ENCODE results near the gene GEMIN7.

GEMIN7 gene

DNA sequence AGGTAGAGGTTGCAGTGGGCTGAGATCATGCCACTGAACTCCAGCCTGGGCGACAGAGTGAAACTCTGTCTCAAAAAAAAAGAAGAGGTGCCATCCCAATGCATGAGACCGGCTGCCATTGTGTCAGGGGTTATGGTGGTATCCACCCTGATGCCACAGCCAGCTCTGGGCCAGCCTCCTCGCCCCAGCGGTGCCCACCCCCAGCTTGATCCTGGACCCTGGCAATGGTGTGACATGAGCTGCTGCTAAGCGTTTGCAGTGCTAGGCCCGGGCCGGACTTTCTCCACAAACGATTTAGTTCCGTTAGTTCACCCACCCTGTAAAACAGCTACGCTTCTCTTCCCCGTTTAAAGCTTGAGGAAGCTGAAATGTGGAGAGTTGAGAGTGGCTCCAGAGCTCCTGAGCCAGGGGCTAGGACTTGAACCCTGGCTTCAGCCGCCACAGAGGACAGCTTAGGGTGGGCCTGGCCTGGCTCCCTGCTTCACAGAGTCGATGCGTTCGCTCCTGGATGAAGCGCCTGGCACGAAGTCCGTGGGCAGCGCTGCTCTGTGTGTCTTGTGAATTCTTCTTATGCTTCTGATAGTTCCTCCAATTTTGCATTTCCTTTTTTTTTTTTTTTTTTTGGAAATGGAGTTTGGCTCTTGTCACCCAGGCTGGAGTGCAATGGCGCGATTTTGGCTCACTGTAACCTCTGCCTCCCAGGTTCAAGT, 56.3 kb downstream of the GEMIN7 start:
- Mint-ChIP-seq H3K36me3 (ENCODE audit: low read depth) (peaks cover 2% of the 10 kb centered on the region), H3K27me3 (no peaks in the 10 kb centered on the region), H3K9me3 (no peaks in the 10 kb centered on the region), H3K4me1 (ENCODE audit: low read depth) (peaks cover 15% of the 10 kb centered on the region), H3K4me3 (no peak overlapping the region), H3K27ac (no peak overlapping the region)
- no peak for DNase-seq

DNA sequence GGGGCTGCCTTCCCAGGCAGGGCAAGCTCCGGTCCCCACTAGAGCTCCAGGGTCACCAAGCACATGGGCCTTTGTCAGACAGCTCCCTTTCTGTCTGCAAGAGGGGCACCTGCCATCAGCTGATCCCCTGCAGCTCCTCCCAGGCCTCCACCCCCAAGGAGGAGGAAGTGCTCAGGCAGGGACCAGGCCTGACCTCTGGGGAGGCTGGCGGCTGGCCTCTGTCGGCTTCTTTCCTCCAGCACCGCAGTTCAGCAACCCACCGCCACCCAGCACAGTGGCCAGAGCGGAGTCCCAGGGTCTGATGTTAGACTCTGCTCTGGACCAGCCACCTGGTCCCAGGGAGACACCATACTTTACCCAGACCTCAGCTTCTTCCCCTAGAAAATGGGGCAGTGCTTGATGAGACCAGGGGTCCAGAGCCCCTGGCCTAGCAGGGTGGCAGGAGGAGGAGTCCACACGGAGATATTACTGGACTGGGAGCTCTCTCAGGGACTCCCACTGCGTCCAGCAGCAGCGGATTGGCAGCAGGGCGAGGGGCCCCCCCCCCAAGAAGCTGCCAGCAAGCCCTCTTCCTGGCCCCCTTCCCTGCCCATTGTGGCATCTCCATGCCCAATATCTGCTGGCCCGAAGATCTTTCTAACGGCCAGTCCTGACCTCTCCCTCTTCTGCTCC, 57.6 kb downstream of the GEMIN7 start:
- peaks cover 4% of the 10 kb centered on the region for H3K4me1 Mint-ChIP-seq (ENCODE audit: low read depth)
- no peaks in the 10 kb centered on the region for H3K27me3 Mint-ChIP-seq
- H3K36me3 Mint-ChIP-seq (ENCODE audit: low read depth) = peaks cover 14% of the 10 kb centered on the region
- DNase-seq = no peak
- no peak overlapping the region for H3K4me3 Mint-ChIP-seq
- no peaks in the 10 kb centered on the region for H3K9me3 Mint-ChIP-seq
- peak overlapping the region; percentile 67 for H3K27ac Mint-ChIP-seq

DNA sequence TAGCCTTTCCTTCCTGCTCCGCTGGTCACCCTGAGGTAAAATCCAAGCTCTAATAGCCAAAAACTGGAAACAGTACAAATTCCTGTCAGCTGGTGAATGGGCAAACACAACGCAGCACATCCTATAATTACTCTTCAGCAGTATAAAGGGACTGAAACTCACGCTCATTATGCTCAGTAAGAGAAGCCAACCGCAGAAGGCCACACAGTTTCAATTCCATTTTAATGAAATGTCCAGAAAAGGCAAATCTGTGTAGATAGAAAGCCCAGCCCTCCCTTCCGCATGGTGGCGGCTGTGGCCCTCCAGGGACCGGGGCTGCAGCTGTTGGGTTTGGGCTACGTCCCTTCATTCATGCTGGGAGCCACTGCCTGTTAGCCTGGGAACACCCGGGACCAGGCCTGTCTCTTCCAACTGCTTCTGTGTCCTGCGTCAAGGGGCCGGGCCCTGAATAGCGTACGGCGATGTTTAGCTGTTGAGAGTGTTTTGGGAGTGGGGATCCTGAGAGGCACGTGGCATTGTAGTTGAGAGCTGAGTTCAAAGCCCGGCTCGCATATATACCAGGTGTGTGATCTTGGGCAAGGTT, 58.2 kb downstream of the GEMIN7 start:
- no peak for DNase-seq
- peaks cover 2% of the 10 kb centered on the region for H3K4me1 Mint-ChIP-seq (ENCODE audit: low read depth)
- no peak overlapping the region for H3K27ac Mint-ChIP-seq
- no peaks in the 10 kb centered on the region for H3K9me3 Mint-ChIP-seq
- H3K27me3 Mint-ChIP-seq = no peaks in the 10 kb centered on the region
- H3K4me3 Mint-ChIP-seq = no peak overlapping the region
- H3K36me3 Mint-ChIP-seq (ENCODE audit: low read depth) = peaks cover 16% of the 10 kb centered on the region

GRCh38 chr19:45138303-45138751, 59.3 kb downstream of the GEMIN7 start:
- no peak overlapping the region for H3K4me3 Mint-ChIP-seq
- H3K36me3 Mint-ChIP-seq (ENCODE audit: low read depth) = peaks cover 26% of the 10 kb centered on the region
- H3K27ac Mint-ChIP-seq = no peak overlapping the region
- no peaks in the 10 kb centered on the region for H3K27me3 Mint-ChIP-seq
- H3K9me3 Mint-ChIP-seq = no peaks in the 10 kb centered on the region
- peaks cover 4% of the 10 kb centered on the region for H3K4me1 Mint-ChIP-seq (ENCODE audit: low read depth)
- DNase-seq = no peak

DNA sequence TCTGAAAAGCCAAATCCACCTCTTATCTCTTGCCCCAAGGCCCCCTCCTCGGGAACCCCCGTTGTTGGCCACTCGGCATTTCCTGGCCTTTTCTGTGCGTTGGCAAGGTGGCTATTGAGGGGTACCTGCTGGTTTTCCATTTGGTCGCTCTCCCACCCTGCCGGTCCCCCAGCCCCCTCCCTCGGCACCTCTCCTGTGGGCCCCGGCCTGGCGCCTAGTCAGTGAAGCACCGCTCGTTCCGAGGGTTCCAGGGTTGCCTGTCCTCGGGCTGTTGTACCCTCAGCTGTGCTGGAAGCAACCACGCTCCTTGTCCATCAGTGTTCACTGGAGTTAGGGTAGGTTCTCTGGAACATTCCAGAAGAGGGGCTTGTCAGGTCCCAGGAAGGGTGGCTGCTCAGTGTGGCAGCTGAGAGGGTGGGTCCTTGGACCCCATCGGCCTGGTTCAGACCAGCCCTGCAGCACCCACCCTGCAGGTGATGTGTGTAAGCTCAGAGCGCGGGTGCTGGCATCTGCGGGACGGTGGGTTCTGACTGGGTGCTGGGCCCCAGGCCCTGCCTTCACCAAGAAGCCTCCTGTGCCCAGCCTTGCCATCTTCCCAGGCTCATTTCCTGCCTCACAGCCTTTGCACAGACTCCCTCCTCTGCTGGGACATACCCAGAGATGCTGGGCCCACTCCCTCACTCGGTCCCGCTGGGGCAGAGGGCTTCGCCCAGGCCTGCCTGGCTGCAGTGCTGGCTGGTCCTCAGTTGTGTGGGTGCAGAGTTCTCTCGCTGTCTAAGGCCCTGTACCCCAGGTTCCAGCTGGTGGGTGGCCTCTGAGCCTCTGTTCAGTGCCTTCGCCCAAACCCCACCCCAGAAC, 60.5 kb downstream of the GEMIN7 start:
- H3K9me3 Mint-ChIP-seq = no peaks in the 10 kb centered on the region
- peaks cover 2% of the 10 kb centered on the region for H3K4me1 Mint-ChIP-seq (ENCODE audit: low read depth)
- H3K4me3 Mint-ChIP-seq = no peak overlapping the region
- DNase-seq = no peak
- peaks cover 30% of the 10 kb centered on the region for H3K36me3 Mint-ChIP-seq (ENCODE audit: low read depth)
- H3K27me3 Mint-ChIP-seq = no peaks in the 10 kb centered on the region
- no peak overlapping the region for H3K27ac Mint-ChIP-seq

DNA sequence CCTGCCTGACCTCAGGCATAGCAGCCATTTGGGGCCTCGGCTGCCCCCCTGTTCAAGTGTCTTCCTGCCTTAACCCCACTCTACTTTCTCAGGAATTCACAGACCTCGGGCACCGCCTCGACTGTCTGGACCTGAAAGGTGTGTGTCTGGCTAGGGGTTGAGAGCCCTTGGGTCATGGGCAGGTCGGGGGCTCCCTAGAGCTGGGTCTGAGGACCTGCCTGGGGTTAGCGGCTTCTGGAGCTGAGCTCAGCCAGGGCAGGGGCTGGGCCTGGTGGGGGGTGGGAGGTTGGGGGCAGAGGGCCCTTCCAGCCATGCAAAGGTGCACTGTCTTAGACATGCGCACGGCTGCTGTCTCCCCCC, 61.1 kb downstream of the GEMIN7 start:
- DNase-seq = no peak
- no peaks in the 10 kb centered on the region for H3K27me3 Mint-ChIP-seq
- H3K27ac Mint-ChIP-seq = no peak overlapping the region
- peaks cover 2% of the 10 kb centered on the region for H3K4me1 Mint-ChIP-seq (ENCODE audit: low read depth)
- peaks cover 30% of the 10 kb centered on the region for H3K36me3 Mint-ChIP-seq (ENCODE audit: low read depth)
- H3K4me3 Mint-ChIP-seq = no peak overlapping the region
- H3K9me3 Mint-ChIP-seq = no peaks in the 10 kb centered on the region

GRCh38 chr19:45140533-45140932, 61.5 kb downstream of the GEMIN7 start:
- Mint-ChIP-seq H3K27me3 (no peaks in the 10 kb centered on the region), H3K27ac (no peak overlapping the region), H3K36me3 (ENCODE audit: low read depth) (peaks cover 30% of the 10 kb centered on the region), H3K4me1 (ENCODE audit: low read depth) (peaks cover 2% of the 10 kb centered on the region), H3K9me3 (no peaks in the 10 kb centered on the region), H3K4me3 (no peak overlapping the region)
- DNase-seq = no peak

Data from activated T-cell treated with anti-CD3 and anti-CD28 coated beads, Interleukin-2, amount 50 U/mL, for 24 hours (primary cell).